ENCODE measurements around the gene ABCF2.

GRCh38 chr7:151252561-151252835 lies 25.5 kb upstream of the ABCF2 start:
- TF ChIP-seq CTCF (IDR thresholded peaks at IDR 0.05) (no peak), POLR2A (IDR thresholded peaks at IDR 0.05) (no peak)
